SHP77 (cell line): ENCODE results near the gene AUTS2.
"Not testable (repeated sequence)": the region's sequence is repeated elsewhere in the genome, so short reads cannot be mapped to it uniquely, and the experiment has no call there.

ENCODE experiments used
- DNase-seq, 2 experiments: peaks; one replicate each; lab custom pipeline; 2025; lab: John Stamatoyannopoulos, UW

Gene AUTS2

DNA sequence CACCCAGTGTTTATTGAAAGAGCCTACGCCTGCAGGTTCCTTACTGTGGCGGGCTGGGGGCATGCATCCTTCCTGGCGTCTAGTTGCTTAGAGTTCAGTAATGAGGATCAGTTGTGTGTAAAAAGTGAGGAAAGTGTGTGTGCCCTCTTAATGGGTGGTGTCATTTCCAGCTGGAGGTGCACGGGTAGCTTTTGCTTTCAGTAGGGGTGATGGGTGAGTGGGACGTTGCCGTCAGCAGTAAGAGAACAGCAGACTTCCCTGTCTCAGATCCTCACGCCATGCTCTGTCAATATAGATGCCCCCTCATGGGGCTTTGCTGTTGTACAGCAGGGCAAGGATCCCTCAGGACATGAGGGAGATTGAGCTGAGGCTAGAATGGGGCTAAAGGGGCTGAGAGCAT lies 1181.0 kb downstream of the AUTS2 start:
- no peak for DNase-seq

- DNase-seq: no peak
Measured at GRCh38 chr7:70781922-70782311, 1183.6 kb downstream of the AUTS2 start.

GRCh38 chr7:70782796-70783195 lies 1184.5 kb downstream of the AUTS2 start:
- no peak for DNase-seq

GRCh38 chr7:70785427-70785826 lies 1187.2 kb downstream of the AUTS2 start:
- DNase-seq: no peak

- no peak for DNase-seq
Measured at GRCh38 chr7:70786076-70786475, 1187.8 kb downstream of the AUTS2 start.

DNA sequence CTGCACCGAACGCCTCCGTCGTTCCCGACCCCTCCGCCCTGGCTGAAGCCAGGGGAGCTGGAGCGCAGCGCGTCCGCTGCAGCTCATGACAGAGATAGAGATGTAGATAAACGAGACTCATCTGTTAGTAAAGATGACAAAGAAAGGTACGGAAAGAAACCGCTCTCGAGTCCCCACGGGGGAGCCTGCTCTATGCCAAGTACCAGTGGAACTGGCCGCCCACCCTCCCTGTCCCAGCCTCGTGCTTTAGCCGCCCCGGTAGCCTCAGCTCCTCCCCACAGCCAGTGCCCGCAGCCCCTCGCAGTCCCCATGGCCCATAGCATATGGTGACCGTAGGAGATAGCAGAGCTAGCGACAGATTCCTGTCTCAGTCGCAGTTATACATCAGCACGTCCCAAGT lies 1189.0 kb downstream of the AUTS2 start:
- DNase-seq: no peak

GRCh38 chr7:70787771-70788170 lies 1189.5 kb downstream of the AUTS2 start:
- DNase-seq: no peak

GRCh38 chr7:70788276-70788675 lies 1190.0 kb downstream of the AUTS2 start:
- DNase-seq: no peak

- DNase-seq: no peak
Measured at GRCh38 chr7:70789481-70790214, 1191.4 kb downstream of the AUTS2 start.

DNA sequence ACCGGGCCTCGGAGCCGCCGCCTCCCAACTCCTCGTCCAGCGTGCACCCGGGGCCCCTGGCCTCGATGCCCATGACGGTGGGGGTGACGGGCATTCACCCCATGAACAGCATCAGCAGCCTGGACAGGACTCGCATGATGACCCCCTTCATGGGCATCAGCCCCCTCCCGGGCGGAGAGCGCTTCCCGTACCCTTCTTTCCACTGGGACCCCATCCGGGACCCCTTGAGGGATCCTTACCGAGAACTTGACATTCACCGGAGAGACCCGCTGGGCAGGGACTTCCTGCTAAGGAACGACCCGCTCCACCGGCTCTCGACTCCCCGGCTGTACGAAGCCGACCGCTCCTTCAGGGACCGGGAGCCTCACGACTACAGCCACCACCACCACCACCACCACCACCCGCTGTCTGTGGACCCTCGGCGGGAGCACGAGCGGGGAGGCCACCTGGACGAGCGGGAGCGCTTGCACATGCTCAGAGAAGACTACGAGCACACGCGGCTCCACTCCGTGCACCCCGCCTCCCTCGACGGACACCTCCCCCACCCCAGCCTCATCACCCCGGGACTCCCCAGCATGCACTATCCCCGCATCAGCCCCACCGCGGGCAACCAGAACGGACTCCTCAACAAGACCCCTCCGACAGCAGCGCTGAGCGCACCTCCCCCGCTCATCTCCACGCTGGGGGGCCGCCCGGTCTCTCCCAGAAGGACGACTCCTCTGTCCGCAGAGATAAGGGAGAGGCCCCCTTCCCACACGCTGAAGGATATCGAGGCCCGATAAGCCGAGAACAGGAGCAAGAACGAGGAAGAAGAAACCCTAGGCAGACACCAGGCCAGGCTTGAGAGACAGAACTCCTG lies 1192.2 kb downstream of the AUTS2 start:
- DNase-seq: no peak

DNA sequence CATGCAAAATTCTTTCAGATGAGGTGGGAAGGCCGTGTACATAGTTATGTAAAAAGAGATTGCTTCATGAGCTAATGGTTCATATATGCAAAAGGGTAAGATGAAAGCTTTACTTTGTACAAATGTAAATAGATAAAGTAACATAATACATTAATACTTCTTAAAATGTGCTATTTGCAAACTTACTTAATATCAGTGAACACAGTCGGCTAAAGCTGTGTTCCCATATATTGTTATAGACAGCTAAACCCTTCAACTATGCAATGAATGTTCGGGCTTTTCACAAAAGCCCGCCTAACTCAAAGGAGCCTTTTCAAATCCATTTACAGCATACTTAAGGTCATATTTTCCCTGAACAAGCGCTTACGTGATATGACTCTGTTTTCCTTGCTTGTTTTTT lies 1193.1 kb downstream of the AUTS2 start:
- DNase-seq: no peak

DNA sequence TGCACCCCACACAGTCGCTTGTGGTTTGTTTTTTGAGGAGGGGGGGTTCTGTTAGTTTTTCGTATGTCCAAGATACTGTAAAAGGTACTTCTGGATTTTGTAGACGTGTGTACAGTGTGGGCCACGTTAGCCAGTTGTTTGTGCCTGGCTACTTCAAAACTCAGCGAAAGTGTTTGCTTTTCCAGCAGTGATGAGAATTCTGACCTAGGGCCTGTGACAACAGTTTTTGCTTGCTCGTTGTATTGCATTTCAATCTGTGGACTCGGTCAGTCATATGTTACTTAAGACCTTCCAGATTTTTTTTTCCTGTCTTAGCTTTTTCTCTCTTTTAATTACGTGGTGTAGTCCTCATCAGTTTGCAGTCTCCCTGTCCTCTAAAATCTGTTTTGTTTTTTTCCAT lies 1194.8 kb downstream of the AUTS2 start:
- DNase-seq: no peak

GRCh38 chr7:70793821-70794220 lies 1195.5 kb downstream of the AUTS2 start:
- DNase-seq: no peak

GRCh38 chr7:70794962-70795361 lies 1196.7 kb downstream of the AUTS2 start:
- no peak for DNase-seq

DNA sequence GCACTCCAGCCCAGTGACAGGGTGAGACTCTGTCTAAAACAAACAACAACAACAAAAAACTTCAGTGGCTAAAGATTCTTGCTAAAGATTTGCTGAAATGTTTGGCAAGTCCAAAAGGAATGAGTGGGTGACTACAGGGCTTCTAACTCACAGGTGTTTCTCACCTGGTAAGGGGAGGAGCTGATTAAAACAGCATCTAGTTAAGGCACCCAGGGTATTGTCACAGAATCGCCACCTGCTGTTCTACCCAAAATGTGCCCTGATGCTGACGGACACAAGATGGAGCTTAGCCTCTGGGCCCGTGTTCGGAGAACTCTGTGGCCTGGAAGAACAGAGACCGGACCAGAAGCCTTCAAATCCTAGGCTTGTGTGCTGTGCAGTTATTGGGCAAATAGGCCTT lies 1197.7 kb downstream of the AUTS2 start:
- no peak for DNase-seq

GRCh38 chr7:70797109-70797514 lies 1198.8 kb downstream of the AUTS2 start:
- no peak for DNase-seq

DNA sequence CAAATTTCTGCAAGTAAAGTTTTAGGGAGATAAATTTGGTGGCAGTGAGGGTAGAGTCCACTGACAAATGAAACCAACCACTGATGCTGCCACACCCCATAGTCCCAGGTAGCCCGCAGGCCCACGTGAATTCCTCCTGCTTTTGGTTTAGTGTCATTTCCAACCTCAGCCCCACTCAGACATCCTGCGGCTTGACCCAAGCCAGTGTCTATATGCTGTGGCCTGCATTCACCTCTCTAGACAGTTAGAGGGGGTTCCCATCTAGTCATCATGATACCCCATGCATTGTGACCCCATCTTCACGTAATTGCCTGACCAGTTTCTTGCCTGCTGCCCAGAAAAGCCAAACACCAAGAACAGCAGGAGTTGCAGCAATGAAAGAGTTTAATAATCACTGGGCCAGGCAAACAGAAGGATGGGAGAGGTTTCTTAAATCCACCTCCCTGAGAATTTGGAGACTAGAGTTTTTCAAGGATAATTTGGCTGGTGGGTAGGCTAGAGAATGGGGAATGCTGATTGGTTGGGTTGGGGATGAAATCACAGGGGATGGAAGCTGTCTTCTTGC lies 1201.6 kb downstream of the AUTS2 start:
- DNase-seq: no peak

DNA sequence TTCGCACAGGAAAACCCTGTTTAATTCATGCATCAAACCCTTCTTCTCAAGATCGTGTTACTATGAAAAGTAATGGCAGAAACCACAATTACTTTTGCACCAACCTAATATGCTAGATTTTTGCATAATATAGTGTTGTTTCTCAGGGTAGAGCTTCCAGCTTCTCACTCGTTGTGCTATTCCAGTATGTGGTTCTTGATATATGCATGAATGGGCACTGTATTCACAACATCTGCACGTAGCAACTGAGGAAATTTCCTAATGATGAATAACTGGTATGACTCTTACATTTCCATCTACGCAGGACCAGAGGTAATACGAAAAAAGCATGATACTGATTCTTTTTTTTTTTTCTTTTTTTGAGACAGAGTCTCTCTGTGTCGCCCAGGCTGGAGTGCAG lies 1207.1 kb downstream of the AUTS2 start:
- DNase-seq: no peak

DNA sequence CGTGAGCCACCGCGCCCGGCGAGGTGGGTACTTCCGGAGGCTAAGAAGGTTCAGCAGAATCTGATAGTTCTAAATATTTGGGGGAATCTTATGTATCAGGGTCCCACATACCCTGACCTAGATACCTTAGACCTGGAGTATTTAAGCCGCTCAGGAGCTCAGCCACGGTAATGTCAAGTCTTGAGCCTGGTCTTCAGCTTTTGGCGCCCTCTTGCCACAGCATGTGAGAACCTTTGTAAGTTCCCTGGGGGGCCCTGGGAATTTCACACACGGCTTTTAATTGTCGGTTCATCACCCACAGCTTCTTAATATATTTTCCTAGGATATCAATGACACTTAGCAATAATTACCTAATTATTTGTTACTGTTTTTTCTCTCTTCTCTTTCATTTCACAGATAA lies 1209.4 kb downstream of the AUTS2 start:
- no peak for DNase-seq

DNA sequence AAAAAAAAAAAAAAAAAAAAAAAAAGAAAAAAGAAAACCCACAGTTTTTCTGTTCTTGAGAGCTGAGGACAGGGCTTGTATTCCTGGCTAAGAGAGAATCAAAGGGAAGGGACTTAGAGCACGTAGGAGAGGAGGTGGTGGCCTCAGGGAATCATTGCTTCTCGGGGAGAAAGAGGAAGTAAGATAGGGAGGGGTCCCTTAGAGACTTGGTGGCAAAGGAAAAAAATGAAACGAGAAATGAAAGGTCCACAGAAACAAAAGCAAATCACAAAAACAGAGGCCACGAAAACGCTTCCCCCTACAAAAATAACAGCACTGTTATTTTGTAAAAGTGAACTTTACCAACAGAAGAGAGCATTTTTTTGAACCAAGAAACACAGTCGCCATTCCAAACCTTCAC lies 1210.6 kb downstream of the AUTS2 start:
- no peak for DNase-seq

GRCh38 chr7:70810558-70811139 lies 1212.4 kb downstream of the AUTS2 start:
- no peak for DNase-seq

- no peak for DNase-seq
Measured at GRCh38 chr7:70812511-70812910, 1214.2 kb downstream of the AUTS2 start.

DNA sequence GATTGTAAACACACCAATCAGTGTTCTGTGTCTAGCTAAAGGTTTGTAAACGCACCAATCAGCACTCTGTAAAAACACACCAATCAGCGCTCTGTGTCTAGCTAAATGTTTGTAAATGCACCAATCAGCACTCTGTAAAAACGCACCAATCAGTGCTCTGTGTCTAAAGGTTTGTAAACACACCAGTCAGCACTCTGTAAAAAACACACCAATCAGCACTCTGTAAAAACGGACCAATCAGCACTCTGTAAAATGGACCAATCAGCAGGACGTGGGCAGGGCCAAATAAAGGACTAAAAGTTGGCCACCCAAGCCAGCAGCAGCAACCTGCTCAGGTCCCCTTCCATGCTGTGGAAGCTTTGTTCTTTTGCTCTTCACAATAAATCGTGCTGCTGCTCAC lies 1224.2 kb downstream of the AUTS2 start:
- not testable (repeated sequence) for DNase-seq
